Stomach (tissue), 4 donors: ENCODE results near the gene SEPTIN6.

Source experiments
- EP300 ChIP-seq: sonication (generic); formaldehyde crosslinking; IDR thresholded peaks from one replicate; pipeline ENCODE4 v1.6.1; 2017; ENCODE audit warnings: antibody characterized with exemption
- POLR2A ChIP-seq, 4 donors: fragments of 450-650 bp; IDR thresholded peaks; one replicate each; pipeline ENCODE4 v1.6.1; 2016; ENCODE audit warnings: antibody characterized with exemption in 4 of 4, control low read depth in 2 of 4, mild to moderate bottlenecking in 1 of 4, moderate library complexity in 1 of 4
- POLR2AphosphoS5 ChIP-seq, 3 donors: sonication (generic); formaldehyde crosslinking; IDR thresholded peaks; one replicate each; pipeline ENCODE4 v1.6.1; 2016; ENCODE audit warnings: antibody characterized with exemption in 3 of 3
- TF ChIP-seq, protein P1 (sequence below), 7 experiments: fragments of 450-650 bp in 4 of 7; fragments of 200-600 bp in 3 of 7; sonication (generic) in 3 of 7; IDR thresholded peaks; one replicate each; pipeline ENCODE4 v1.5.1; 2016 to 2019; ENCODE audit warnings: antibody characterized with exemption in 7 of 7, control low read depth in 2 of 7, mild to moderate bottlenecking in 1 of 7

DNA sequence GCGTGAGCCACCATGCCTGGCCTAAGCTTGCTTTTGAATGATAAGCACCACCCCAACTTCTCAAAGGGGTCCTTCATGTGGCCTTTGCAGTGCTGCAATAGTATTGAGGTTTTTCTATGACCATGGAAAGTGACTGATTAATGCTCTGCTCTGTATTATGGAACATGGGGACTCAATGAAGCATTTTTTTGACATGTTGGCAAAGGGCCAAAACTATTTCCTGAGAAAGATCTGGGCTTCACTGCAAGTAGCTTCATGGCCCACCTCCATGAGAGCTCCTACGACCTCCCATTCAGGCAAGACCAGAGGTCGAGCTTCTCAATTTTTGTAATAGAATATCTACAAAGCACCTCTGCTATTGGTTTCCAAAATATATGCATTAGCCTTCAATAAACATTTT lies 16.7 kb upstream of the SEPTIN6 start:
- TF ChIP-seq, protein P1, sequence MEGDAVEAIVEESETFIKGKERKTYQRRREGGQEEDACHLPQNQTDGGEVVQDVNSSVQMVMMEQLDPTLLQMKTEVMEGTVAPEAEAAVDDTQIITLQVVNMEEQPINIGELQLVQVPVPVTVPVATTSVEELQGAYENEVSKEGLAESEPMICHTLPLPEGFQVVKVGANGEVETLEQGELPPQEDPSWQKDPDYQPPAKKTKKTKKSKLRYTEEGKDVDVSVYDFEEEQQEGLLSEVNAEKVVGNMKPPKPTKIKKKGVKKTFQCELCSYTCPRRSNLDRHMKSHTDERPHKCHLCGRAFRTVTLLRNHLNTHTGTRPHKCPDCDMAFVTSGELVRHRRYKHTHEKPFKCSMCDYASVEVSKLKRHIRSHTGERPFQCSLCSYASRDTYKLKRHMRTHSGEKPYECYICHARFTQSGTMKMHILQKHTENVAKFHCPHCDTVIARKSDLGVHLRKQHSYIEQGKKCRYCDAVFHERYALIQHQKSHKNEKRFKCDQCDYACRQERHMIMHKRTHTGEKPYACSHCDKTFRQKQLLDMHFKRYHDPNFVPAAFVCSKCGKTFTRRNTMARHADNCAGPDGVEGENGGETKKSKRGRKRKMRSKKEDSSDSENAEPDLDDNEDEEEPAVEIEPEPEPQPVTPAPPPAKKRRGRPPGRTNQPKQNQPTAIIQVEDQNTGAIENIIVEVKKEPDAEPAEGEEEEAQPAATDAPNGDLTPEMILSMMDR (IDR thresholded peaks at IDR 0.05), result no peak
- no peak for TF ChIP-seq POLR2AphosphoS5 (IDR thresholded peaks at IDR 0.05)
- no peak for TF ChIP-seq POLR2A (IDR thresholded peaks at IDR 0.05)
- TF ChIP-seq EP300, result no peak
